Activated CD8-positive, alpha-beta memory T cell treated with anti-CD3 and anti-CD28 coated beads, Interleukin-2, amount 50 U/mL, for 24 hours (primary cell): Measurements from ENCODE around the gene PLA2G4E.

Experiments
- DNase-seq: peaks from one replicate; pipeline ENCODE4 v3.0.0-alpha.2; 2020; ENCODE audit errors: extremely low read depth

Gene PLA2G4E

DNA sequence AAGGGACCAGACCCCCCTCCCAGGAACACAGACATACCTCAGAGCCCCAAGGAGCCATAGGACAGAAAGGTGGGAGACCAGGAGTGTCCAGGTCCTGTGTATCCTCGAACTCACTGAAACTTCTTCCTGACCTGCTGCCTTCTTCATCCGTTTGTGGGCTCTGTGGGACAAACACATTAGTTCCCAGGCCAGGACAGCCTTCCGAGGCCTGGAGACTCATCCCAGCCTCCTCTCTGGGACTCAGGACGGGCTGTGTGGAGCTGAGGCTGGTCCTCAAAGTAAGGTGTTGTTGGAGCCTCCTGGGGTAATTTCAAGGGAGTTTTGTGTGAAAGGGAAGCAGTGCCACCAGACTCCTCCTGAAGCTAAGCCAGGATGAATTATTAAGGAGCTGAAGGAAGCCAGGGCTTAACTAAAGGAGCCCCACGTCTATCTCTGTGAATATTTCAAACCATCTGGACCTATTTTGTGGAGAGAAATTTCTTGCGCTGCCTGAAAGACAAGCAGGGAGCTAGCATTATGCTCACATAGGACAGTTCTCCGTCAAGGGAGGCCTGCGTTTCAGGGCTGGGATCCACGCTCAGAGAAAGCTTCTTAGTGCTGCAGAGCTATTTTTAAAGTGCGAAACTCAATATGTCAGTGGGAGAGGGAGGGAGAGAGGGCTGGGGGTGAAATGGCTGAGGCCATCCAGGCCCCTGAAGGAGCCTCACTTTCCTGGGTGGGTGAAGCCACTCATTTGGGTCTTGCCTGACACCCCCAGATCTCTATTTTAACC lies 29.8 kb upstream of the PLA2G4E start:
- no peak for DNase-seq

DNA sequence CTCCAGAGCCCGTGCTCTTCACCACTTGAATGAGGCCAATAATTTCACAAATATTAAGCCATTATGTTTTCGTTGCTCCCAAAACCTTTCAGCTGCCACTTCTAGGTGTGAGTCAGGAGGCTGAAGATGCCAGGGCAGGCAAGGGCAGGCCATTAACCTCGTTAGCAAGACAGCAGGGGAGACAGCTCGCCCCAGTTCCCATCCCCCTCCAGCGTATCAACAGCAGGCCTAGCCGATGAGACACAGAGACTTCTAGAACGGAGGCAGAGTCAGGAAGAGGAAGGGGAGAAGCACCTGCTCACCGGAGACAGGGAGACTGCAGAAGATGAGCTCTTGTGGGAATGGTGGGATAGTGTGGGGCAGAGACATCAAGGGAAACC lies 28.0 kb upstream of the PLA2G4E start:
- DNase-seq: no peak

DNA sequence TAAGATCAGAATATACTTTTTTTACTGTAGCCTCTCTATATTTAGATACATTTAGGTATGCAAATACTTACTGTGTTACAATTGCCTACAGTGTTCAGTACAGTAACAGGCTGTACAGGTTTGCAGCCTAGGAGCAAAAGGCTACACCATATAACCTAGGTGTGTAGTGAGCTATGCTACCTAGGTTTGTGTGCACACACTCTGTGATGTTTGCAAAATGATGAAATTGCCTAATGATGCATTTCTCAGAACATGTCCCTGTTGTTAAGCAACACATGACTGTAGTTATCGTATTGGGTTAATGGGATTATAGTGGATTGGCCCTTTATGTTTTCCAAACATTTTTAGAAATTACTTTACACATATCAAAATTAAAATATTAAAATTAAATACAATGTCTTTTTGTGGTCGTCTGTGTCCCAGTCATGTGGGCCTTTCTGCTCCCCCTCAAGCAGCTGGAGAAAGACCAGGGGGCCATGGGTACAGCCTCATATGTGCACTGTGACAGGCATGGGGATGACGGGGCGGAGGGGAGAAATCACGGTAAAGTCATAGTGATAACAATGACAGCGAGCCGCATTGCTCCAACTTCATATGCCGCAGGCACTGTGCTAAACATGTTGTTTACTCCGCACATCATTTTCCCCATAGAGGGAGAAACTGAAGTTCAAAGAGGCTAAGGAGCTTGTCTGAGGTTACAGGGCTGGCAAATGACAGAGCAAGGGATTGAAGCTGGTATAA lies 27.4 kb upstream of the PLA2G4E start:
- no peak for DNase-seq

DNA sequence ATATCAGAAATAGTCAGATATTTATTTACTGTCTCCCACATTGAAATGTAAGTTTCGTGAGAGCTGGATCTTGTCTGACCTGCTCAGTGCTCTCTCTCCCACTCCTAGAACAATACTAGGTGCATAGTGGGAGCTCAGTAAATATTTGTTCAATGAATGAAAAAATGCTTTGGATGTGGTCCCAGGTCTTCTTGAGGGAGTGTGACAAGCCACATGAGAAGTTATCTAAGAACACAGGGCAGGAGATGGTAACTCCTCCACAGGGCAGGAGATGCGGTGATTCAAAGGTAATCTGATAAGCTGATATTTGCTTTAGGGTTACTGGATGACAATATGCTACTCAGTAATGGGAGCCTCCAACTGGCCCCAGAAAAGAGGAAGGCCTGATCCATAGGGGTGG lies 25.8 kb upstream of the PLA2G4E start:
- no peak for DNase-seq

DNA sequence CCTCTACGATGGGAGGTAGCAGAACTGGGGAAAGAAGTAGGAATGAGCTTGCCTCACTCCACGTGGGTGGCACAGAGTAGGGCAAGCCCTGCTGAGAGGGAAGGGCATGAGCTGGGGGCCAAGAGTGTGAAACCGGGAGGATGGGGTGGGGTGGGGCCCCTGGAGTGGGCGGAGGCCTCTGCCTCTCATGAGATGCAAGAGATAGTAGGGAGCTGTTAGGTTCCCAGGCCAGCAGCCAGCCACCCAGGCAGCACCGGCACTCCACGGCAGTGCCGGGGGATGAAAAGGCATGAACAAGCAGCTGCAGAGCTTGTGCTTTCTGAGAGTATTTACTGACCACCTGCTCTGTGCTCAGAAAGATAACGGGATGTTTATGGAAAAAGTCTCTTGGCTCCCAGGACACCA lies 24.4 kb upstream of the PLA2G4E start:
- DNase-seq: no peak

DNA sequence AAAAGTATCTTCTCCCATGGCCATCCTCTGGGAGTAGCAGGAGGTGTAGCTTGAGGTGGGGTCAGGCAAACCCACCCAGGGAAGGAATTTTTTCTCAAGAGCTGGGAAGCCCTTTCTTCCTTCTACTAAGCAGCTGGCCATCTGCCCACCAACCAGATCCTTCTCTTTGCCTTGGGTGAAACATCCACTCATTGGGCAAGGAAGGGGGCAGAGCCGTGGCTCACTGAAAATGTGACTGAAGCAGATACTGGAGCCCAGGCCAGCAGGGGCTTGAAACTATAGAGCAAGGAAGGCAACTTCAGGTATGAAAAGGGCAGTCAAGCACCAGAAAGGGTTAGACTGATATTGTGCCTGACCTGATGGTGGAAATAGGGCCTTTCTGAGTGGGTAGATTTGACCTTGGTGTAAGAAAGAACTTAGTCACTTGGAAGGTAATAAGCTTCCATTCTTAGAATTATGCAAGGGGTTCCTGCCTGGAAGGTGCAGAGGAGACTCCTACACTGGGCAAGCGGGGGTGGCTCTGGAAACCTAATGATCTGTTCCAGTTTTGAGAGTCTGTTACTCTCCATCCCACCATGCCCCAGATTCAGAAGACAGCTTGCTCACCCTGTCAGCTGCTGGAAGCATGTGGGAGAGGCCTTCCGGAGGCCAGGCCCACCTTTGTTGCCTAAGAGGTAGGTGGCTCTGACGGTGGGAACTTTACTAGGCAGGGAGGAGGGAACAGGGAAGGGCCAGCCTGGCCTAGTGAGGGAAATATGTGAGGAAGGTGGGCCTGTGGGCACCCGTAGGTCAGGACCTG lies 22.0 kb upstream of the PLA2G4E start:
- DNase-seq: no peak

DNA sequence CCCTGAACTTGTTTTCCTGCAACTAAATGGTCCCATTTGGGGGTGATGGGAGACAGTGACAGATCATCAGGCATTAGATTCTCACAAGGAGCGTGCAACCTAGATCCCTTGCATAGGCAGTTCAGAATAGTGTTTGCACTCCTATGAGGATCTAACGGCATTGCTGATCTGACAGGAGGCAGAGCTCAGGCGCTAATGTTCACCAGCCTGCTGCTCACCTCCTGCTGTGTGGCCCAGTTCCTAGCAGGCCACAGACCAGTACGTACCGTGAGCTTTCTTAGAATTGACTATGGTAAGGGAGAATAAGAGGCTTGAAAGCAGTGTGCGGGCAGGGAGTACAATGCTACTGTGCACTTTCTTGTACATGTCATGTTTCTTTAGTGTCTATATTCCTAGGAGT lies 17.6 kb upstream of the PLA2G4E start:
- no peak for DNase-seq

DNA sequence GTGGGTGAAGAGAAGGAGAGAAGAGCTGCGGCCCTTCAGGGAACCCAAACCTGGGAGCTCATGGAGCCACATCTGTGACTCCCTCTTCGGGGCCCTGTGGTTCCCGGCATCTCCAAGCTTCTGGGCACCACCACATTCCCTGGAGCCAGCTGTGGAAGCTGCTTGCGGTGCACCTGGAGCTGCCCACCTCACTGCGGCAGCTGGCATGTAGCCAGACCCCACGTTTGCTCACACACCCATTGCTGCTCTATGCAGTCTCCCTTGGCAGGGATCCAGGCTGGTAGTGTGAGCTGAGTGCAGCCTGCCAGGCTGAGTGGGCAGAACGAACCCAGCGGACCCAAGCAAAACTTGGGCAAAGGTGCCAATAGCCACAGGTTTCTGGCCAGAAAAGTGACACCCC lies 16.8 kb upstream of the PLA2G4E start:
- no peak for DNase-seq

DNA sequence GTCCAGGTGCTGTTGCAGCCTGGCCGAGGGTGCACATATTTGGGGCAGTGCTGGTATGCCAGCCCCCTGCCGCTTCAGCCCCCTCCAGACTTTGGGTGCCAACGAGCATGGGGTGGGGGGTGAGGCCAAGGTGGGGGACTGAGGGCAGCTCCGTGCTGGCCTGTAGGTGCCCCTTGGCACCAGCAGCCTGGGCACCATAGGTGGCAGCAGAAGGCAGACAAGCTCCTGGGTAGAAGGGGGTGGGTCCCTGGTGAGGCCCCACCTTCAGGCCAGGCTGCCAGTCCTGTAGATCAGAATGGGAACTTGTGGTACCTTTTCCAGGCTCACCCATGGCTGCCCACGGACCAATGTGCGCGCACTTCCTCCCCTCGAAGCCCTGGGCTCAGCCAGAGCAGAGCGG lies 16.1 kb upstream of the PLA2G4E start:
- DNase-seq: no peak

DNA sequence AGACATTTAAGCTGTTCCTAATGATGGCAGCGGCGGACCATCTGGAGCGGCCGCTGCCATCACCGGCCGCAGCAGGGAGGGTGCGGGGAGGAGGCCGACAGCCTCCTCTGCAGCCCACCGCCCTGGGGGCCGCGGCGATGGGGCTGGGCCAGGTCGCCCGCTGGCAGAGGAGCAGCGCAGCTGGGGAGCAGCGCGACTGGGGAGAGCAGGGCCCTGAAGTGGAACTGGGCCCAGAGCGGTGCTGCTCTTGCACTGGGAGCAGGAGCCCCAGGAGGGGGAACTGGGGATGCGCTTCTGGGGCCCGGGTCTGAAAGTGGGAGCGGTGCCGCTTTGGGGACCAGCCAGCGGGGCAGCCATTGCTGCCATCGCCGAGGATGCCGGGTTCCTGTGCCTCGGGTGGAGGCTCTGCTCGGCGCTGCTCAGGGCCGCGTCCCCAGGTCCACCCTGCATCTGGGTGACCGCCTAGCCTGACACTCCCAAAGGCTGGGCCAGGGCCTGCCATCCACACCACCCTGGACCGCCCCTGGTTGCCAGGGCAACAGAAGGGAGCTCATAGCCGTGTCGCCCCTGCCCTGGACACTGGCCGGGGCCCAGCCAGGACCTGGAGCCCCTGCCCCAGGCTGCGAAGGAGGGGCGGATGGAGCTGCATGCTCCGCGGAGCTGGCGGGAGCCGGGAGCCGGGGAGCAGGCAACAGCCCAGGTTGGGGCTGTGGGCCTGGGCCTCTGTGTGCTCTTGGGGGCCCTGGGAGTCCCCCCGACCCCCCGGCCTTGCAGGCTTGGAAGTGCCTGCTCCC lies 15.5 kb upstream of the PLA2G4E start:
- no peak for DNase-seq

DNA sequence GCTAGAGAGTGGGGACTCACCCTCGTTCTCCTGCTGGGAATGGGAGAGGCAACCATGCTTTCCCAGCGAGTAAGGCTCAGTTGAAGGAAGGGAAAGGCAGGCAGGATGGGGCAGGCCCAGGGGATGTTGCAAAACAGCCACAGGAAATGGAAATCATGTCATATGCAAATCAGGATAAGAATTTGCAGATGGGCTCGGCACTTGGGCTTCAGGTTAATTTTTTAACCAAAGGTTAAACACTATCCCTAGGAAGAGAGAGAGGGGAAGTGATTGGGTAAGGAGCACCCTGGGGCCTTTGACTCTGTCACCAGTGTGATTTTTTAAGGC lies 14.6 kb upstream of the PLA2G4E start:
- DNase-seq: no peak

DNA sequence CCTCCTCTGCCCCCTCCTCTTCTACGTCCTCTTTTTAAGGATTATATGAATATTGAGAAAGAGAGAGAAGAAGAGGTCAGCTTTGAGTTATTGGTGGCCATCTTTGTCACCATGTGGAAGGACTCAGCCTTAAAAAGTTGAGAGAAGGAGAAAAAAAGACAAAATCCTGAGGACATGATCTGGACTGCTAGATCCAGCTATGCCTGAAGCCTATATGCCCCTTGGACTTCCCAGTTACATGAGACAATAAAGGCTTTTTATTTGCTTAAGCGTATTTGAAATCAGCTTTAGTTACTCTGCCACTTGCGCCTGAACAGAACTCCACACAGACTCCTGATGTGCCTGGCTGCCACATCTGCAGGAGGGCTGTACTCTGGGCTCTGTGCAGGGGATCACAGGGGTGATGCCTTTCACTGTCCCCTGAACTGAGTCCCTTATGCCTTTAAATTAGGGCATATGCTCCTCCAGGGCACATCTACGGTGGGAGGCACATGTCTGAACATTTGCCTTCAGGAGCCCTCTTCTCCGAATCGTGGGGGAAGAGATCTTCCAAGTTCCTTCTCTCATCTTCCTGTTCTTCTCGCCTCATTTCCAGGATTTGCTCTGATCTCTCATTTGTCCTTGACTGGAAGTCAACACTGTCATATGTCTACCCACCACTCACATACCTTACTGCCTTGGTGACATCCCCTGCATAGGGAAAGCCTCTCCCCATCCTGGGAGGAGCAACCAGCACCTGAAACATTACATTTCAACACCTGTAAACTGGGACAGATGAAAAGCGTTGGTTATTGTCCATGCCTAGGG lies 14.0 kb upstream of the PLA2G4E start:
- no peak for DNase-seq

DNA sequence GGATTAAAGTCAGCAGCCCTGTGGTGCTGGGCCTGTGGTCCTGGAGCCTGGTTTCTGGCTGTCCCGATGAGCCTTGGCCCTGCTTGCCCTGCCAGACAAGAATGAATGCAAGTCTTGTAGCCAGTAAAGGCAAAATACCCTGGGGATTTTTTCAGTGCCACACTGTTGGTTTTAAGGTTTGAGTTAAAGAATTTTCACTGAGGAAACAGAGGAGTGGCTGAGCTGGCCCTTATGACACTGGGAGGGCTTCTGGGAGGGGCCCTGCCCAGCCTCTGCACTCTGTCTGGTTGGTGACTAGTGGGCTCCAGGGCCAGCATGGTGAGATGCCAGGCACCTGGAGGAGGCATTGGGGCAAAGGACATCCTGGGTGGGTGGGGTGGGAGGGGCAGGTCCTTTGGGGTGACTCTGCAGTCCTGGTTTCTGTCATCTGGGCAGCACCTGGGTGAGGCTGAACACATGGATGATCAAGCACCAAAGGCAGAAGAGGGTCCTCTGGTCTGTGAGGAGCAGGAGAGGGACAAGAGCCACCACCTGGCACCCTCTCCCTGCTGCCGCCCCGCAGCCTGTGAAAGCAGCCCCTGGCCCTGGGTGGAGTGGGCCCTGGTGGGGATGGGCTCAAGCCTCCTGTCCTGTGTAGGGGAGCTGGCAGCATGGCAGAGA lies 12.5 kb upstream of the PLA2G4E start:
- DNase-seq: no peak

DNA sequence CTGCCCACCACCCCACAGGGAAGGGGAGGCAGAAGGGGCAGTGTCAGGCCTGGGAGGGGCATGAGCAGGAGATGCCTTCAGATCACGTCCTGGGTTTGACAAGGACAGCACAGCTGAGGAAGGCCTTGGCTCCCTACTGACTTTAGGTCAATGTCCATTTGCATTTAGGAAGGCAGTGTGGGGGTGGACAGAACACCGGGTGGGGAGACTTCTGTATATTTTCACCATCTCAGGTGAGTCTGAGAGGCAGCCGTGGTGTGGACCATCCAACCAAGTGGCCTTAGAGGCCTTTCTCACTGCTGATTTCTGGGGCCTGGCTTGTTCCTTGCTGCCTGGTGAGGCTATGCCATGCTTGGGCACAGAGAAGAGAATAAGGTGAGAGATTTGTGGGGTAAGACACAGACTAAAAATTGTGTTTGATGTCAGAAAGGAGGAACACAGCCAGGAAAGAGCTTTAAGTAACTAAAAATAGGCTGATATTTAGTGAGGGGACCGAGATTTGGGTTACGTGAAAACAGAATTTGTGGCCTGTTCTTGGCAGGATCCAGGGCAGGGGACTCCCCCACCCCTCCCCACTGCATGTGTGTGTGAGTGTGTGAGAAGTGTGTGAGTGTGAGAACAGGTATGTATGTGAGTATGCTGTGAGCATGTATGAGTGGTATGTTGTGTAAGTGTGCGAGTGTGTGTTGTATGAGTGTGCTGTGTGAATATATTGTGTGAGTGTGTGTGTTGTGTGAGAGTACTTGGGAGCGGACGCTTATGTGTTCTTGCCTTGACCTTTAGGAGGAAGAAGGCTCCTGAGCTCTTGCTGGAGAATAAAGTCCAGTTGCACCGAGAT lies 11.8 kb upstream of the PLA2G4E start:
- DNase-seq: no peak

DNA sequence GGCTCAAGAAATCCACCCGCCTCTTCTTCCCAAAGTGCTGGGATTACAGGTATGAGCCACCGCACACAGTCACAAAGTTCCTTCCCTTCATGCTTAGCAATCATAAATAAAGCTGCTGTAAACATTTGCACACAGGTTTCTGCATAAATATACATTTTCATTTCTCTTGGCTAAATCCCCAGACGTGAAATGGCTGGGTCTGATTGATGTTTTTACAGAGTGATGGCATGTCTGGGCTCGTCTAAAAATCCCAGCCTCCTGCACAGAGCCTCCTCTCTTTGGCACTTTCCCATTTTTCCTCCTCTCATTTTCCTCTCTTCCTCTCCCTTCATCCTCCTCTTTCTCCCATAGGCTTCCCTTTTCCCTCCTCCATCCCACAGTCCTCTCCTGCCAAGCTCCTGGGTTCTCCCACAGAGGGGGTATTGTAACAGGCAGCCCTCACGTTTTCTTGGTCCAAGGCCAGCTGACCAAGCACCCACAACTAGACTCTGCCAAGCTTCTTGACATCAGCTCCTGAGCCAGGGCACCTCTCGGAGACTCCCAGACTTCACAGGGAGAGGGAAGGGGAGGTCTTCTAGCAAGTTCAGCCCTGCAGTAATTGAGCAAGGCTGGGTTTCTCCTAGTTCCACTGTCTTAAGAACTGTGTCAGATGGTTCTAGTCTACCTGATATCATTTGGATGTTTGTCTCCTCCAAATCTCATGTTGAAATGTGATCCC lies 10.5 kb upstream of the PLA2G4E start:
- DNase-seq: no peak

DNA sequence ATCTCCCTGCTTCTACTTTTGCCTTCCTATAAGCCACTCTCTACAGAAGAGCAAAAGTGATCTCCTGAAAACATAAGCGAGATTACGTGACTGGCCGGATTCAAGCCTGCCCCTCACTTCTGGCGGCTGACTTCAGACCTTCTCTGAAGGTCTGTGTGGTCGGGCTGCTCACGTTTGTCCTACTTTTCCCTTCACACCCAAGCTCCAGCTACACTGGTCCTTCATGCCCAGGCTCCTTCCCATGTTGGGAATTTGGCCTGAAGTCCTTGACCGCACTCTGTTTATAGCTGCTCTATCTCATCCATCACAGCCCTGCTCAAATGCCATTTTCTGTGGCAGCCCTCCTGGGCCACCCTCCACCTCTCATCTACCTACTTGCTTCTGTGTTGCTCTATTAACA lies 6.7 kb upstream of the PLA2G4E start:
- no peak for DNase-seq

DNA sequence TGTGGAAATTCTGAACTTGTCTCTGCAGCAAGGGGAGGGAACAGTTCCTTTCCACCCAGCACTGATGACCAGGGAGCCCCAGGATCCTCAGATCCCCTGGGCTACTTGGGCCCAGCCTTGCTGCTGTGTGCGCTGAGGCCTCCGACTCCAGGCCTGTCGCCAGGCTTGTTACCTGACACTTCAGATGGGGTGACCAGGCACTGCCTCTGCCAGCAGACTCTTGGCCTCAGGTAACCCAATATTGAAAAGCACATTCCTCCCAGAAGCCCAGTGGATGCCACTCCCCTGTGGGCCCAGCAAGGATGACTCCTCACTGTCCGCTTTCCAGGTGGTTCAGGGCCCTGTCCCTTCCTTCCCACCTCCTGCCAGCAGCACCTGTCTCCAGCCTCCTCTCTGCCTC lies 3.5 kb upstream of the PLA2G4E start:
- no peak for DNase-seq

DNA sequence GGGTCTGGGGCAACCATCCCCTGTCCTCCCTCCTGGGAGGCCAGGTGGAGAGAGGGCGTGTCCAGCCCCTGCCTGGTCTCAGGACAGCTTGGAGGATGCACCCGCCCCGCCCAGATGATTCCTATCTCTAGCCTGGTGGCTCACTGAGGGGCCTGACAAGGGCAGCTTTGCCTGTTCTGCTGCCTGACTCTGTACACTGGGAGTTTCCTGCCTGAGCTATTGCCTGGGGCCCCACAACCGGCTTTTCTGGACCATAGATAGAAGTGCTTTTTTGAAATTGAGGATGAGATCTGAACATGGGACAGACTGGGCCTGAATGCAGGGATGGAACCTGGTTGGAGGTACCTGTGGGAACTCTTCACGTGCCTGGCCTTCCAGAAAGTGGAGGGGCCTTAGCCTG lies 751 bp upstream of the PLA2G4E start:
- no peak for DNase-seq
